Ovary (tissue), 9 donors: ENCODE data around the gene HSPA13. TPM values are rescaled to one million over a fixed set of nuclear protein-coding genes. Genes with fewer than 3 reads are reported as not detected.

ENCODE experiments used
- DNase-seq, 5 donors: peaks; one replicate each; pipeline ENCODE4 v3.0.0-alpha.2; 2019 to 2020
- H3K27ac ChIP-seq, 2 donors: fragments of 200-600 bp; one replicate each; pipeline versions ENCODE4 v1.5.1 to v1.8.0; 2019 to 2022
- H3K27me3 ChIP-seq: fragments of 200-600 bp; one replicate; pipeline ENCODE4 v1.8.0; 2022
- H3K36me3 ChIP-seq: fragments of 200-600 bp; sonication (generic); one replicate; pipeline ENCODE4 v1.5.1; 2019
- H3K4me1 ChIP-seq: one replicate; pipeline ENCODE4 v1.8.1; 2013; ENCODE audit warnings: mild to moderate bottlenecking, moderate library complexity; ENCODE audit not compliant: insufficient read depth
- H3K4me3 ChIP-seq: fragments of 200-600 bp; sonication (generic); one replicate; pipeline ENCODE4 v1.5.1; 2017
- H3K9me3 ChIP-seq, 2 donors: fragments of 200-600 bp in 1 of 2; sonication (generic) in 1 of 2; one replicate each; pipeline versions ENCODE4 v1.5.1 to v1.8.1; 2013 to 2019; ENCODE audit warnings: mild to moderate bottlenecking in 1 of 2, moderate library complexity in 1 of 2
- EP300 ChIP-seq: sonication (generic); formaldehyde crosslinking; IDR thresholded peaks from one replicate; pipeline ENCODE4 v1.6.1; 2017; ENCODE audit warnings: antibody characterized with exemption
- POLR2A ChIP-seq: fragments of 450-650 bp; IDR thresholded peaks from one replicate; pipeline ENCODE4 v1.6.1; 2017; ENCODE audit warnings: antibody characterized with exemption, mild to moderate bottlenecking, moderate library complexity
- WGBS, 3 donors: extraction: QIAGEN DNeasy Blood & Tissue Kit in 1 of 3; methylation state at CpG; one replicate each; pipeline versions ENCODE4 v1.1.5 to v1.1.7; 2013 to 2017; 5-methylcytosine and 5-hydroxymethylcytosine counted together
- intact Hi-C, 4 donors: fragments of 100-400 bp; cut with DNase I; formaldehyde crosslinking; loops; one replicate each; pipeline versions ENCODE4 v1.11.0 to v1.15.1; 2022 to 2023
- polyA plus RNA-seq, 2 donors: library from polyadenylated mRNA; stranded (reverse); fragments of 200-250 nt in 1 of 2; fragments of 350-450 nt in 1 of 2; fragmentation: Illumina TruSeq in 1 of 2; extraction: RNeasy Lipid Tissue Mini Kit (QIAGEN cat#74804) in 1 of 2; gene quantifications; one replicate each; pipeline ENCODE4 v1.2.3, GENCODE V29; 2013 to 2014
- total RNA-seq, 7 donors: library from RNA; depleted of rRNA in 2 of 7; stranded (reverse); fragments of >200 nt in 2 of 7; fragmentation: NEBNext Ultra II Directional in 3 of 7; extraction: Animal tissue kit (Norgen Biotek cat#: 25700) in 3 of 7; gene quantifications; one replicate each; pipeline versions ENCODE4 v1.1.0 to v1.2.4, GENCODE V29; 2016 to 2023
- TF ChIP-seq, protein P1 (sequence below), 3 donors: fragments of 450-650 bp in 2 of 3; fragments of 200-600 bp in 1 of 3; IDR thresholded peaks; one replicate each; pipeline versions ENCODE4 v1.5.1 to v1.8.0; 2016 to 2022; ENCODE audit warnings: antibody characterized with exemption in 3 of 3, mild to moderate bottlenecking in 1 of 3
- donor health status: DM: no; HTN: no; CAD: no; lungs with moderate emphysema.
- donor health status: DM: no; HTN: no; CAD: no.
- donor health status: Bipolar disorder and iron deficiency.
- donor health status: DM: yes; HTN: yes; CAD: no.
- donor health status: DM: no; HTN: no; CAD: no.
- donor health status: DM: yes; HTN: yes; CAD: no.

HSPA13 gene
- total and polyA plus RNA-seq, 9 donors: 12.9 to 39.1 (median 23.6) TPM

GRCh38 chr21:14366998-14367397, 15.9 kb downstream of the HSPA13 start:
- Histone ChIP-seq H3K36me3 (no peaks in the 10 kb centered on the region), H3K27ac (no peak overlapping the region), H3K27me3 (no peaks in the 10 kb centered on the region), H3K4me3 (no peak overlapping the region), H3K9me3 (no peaks in the 10 kb centered on the region), H3K4me1 (no peaks in the 10 kb centered on the region)
- intact Hi-C loops: no loop called here
- WGBS, 3 donors: 70 to 89% (median 83%) methylated on average over 3 of the region's 3 CpGs
- TF ChIP-seq EP300 (no peak), POLR2A (no peak)
- TF ChIP-seq, protein P1, sequence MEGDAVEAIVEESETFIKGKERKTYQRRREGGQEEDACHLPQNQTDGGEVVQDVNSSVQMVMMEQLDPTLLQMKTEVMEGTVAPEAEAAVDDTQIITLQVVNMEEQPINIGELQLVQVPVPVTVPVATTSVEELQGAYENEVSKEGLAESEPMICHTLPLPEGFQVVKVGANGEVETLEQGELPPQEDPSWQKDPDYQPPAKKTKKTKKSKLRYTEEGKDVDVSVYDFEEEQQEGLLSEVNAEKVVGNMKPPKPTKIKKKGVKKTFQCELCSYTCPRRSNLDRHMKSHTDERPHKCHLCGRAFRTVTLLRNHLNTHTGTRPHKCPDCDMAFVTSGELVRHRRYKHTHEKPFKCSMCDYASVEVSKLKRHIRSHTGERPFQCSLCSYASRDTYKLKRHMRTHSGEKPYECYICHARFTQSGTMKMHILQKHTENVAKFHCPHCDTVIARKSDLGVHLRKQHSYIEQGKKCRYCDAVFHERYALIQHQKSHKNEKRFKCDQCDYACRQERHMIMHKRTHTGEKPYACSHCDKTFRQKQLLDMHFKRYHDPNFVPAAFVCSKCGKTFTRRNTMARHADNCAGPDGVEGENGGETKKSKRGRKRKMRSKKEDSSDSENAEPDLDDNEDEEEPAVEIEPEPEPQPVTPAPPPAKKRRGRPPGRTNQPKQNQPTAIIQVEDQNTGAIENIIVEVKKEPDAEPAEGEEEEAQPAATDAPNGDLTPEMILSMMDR (IDR thresholded peaks at IDR 0.05): no peak
- DNase-seq: no peak

DNA sequence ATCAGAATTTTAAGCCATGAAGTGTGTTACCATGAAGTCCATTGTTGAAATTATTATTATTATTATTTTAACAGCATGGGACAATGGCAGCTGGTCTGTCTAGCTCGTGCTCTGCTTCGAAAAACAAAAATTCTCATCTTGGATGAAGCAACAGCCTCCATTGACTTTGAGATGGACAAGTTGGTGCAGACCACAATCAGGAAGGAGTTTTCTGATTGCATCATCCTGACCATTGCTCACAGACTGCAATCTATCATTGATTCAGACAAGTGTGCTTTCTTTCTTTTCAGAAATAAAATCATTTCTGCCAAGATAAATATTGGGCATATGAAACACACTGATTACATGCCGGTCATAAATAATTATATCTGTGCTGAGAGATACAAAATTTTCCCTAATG, 21.0 kb downstream of the HSPA13 start:
- WGBS, 3 donors: 54 to 60% (median 55%) methylated on average over 3 of the region's 3 CpGs
- H3K4me1 ChIP-seq: no peaks in the 10 kb centered on the region
- intact Hi-C loops: no loop called here
- DNase-seq: no peak
- H3K4me3 ChIP-seq: no peak overlapping the region
- H3K27me3 ChIP-seq: no peaks in the 10 kb centered on the region
- H3K9me3 ChIP-seq: no peaks in the 10 kb centered on the region
- TF ChIP-seq, protein P1 (IDR thresholded peaks at IDR 0.05): no peak
- H3K36me3 ChIP-seq: no peaks in the 10 kb centered on the region
- no peak overlapping the region for H3K27ac ChIP-seq

DNA sequence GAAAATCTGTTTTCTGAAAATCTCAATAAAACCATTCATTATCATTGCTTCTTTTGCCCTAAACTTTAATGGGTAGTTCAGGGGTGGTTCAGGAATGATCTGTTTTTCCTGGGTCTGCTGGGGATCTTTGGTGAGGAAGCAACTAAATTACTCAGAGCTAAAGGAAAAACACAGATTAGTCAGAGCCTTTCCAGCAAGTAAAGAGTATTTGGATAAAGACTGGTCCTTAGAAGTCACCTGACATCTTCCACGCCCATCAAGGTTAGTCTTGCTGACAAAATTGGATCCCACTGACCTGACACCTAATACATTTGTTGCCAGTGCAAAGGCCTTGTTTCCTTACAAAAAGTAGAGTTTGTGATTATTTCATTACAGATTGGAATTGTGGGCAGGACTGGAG, 24.2 kb downstream of the HSPA13 start:
- TF ChIP-seq POLR2A: no peak
- TF ChIP-seq EP300: no peak
- TF ChIP-seq, protein P1 (IDR thresholded peaks at IDR 0.05): no peak
- no peak overlapping the region for H3K27ac ChIP-seq
- no peaks in the 10 kb centered on the region for H3K36me3 ChIP-seq
- no peaks in the 10 kb centered on the region for H3K9me3 ChIP-seq
- no peaks in the 10 kb centered on the region for H3K4me1 ChIP-seq
- H3K27me3 ChIP-seq: no peaks in the 10 kb centered on the region
- no peak overlapping the region for H3K4me3 ChIP-seq
- DNase-seq: no peak
- intact Hi-C loops: no loop called here
- 52 to 69% (median 64%) methylated on average over 1 of the region's 1 CpG for WGBS, 3 donors

- no peaks in the 10 kb centered on the region for H3K9me3 ChIP-seq
- H3K36me3 ChIP-seq: no peaks in the 10 kb centered on the region
- TF ChIP-seq POLR2A (no peak), EP300 (no peak)
- TF ChIP-seq, protein P1 (IDR thresholded peaks at IDR 0.05): no peak
These were observed 26.2 kb downstream of the HSPA13 start for GRCh38 chr21:14356746-14357145.

DNA sequence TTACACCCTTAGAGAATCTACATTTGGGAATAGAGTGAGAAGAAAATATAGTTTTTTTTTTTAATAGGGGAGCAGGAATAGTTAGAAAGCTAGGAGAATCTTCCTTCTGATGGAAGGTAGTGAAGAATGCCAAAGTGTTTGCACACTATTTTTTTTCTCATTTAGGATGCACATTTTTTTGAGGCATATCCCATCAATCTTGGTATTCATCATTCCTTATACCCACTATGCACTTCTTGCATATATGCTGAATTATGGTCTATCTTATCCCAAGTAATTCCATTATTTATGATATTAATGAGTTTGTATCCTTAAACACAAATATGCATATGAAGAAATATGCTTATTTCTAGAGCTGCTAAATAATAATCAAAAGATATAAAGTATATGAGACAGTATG, 28.4 kb downstream of the HSPA13 start:
- intact Hi-C loops: no loop called here
- Histone ChIP-seq H3K9me3 (no peaks in the 10 kb centered on the region), H3K27me3 (no peaks in the 10 kb centered on the region), H3K4me1 (no peaks in the 10 kb centered on the region), H3K4me3 (no peak overlapping the region), H3K27ac (no peak overlapping the region), H3K36me3 (no peaks in the 10 kb centered on the region)
- no peak for TF ChIP-seq POLR2A
- no peak for TF ChIP-seq EP300
- TF ChIP-seq, protein P1 (IDR thresholded peaks at IDR 0.05): no peak
- no peak for DNase-seq

More at GRCh38 chr21:14356746-14357145, 26.2 kb downstream of the HSPA13 start:
- Histone ChIP-seq H3K4me1 (no peaks in the 10 kb centered on the region), H3K4me3 (no peak overlapping the region), H3K27ac (no peak overlapping the region), H3K27me3 (no peaks in the 10 kb centered on the region)
- WGBS, 3 donors: 74 to 83% (median 76%) methylated on average over 4 of the region's 4 CpGs
- intact Hi-C loops: no loop called here
- DNase-seq: no peak
